ENCODE results near the gene ADAM19. TPM values are rescaled to one million over a fixed set of nuclear protein-coding genes. Genes with fewer than 3 reads are reported as not detected.

The ADAM19 gene
- polyA plus RNA-seq, 1 of the 3 experiments (the other 2 are of a cell fraction): 46.9 TPM

GRCh38 chr5:157518963-157519362 is 56.6 kb downstream of the ADAM19 start:
- H3K36me3 ChIP-seq (replicated peaks in 1 of 2; ENCODE audit: control insufficient read depth in 1 of 2, insufficient read depth in 2 of 2, low read length in 1 of 2): peaks cover 8 to 52% of the 10 kb centered on the region in 2 experiments
- TF ChIP-seq MXI1 (IDR thresholded peaks at IDR 0.05; ENCODE audit: low read depth, low read length): no peak
- no peak for TF ChIP-seq ELF1 (IDR thresholded peaks at IDR 0.05)
- no peak for TF ChIP-seq ZBTB33 (IDR thresholded peaks at IDR 0.05; ENCODE audit: borderline replicate concordance, low read depth)
- POLR2A ChIA-PET: no interaction called here
- H3K4me1 ChIP-seq (ENCODE audit: control insufficient read depth in 1 of 2, insufficient read depth in 2 of 2, low read depth in 1 of 2, low read length in 1 of 2): peaks cover 19 to 29% of the 10 kb centered on the region in 2 experiments
- no peak for DNase-seq
- no peaks in the 10 kb centered on the region for H3K9me2 ChIP-seq
- no peaks in the 10 kb centered on the region for H3K9me3 ChIP-seq
- peak overlapping the region in 1 of 2 experiments; percentile 98; a peak in 2 of 4 replicates for H3K27ac ChIP-seq (ENCODE audit: low read depth in 2 of 2, low read length in 1 of 2)
- no peaks in the 10 kb centered on the region for H3K27me3 ChIP-seq (ENCODE audit: insufficient read depth)
- CTCF ChIA-PET: no interaction called here
- no peaks in the 10 kb centered on the region; the same call in 1 of the 2 replicates for H4K20me1 ChIP-seq (ENCODE audit: insufficient read depth)
- H3K4me3 ChIP-seq (ENCODE audit: low read depth in 2 of 2, low read length in 1 of 2): no peak overlapping the region
- H3F3A ChIP-seq (replicated peaks; ENCODE audit: insufficient read depth): peaks cover 56% of the 10 kb centered on the region
- no peak overlapping the region for H3K9ac ChIP-seq
- peaks cover 70% of the 10 kb centered on the region for H3K79me2 ChIP-seq (ENCODE audit: insufficient read depth)
- no peak overlapping the region for H3K4me2 ChIP-seq
- WGBS (ENCODE audit: low lambda C conversion rate): 95% methylated on average over 6 of the region's 6 CpGs
- H2AFZ ChIP-seq (ENCODE audit: low read depth): no peak overlapping the region

DNA sequence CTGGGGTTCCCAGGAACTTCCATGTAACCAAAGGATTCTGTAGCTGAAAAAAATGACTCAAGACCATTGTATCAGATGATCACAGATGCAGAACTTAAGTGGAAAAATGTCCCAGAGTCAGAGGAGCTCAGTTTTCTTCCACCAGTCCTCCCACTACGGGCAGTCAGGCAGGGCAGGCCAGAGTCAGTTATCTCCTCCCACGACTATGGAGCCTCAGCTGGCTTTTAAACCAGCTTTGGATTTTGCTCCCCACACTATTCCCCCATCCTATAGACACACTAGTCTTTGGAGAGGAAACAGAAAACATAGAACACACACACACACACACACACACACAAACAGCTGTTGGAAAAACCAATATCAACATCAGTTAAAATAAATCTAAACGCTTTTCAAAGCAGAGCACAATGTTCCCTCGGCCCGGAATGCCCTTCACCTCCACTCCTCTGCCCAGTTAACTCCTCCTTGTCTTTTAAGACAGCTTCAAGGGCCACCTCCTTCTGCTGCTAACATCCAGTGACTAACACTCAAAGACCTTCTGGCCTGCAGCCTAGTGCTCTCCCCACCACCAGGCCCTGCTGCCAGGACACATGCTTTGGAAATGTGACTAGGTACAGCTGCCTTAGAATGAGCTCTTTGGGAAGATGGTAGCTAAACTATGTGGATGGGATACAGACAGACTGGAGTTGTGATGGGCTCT is 58.8 kb downstream of the ADAM19 start:
- 23% methylated on average over 5 of the region's 5 CpGs for WGBS (ENCODE audit: low lambda C conversion rate)
- Histone ChIP-seq H4K20me1 (ENCODE audit: insufficient read depth) (peaks cover 7% of the 10 kb centered on the region; the same call in 1 of the 2 replicates), H3K36me3 (replicated peaks in 1 of 2; ENCODE audit: control insufficient read depth in 1 of 2, insufficient read depth in 2 of 2, low read length in 1 of 2) (peaks cover 12 to 48% of the 10 kb centered on the region in 2 experiments), H3K27me3 (ENCODE audit: insufficient read depth) (no peaks in the 10 kb centered on the region), H3F3A (replicated peaks; ENCODE audit: insufficient read depth) (peaks cover 72% of the 10 kb centered on the region), H3K9me3 (no peaks in the 10 kb centered on the region), H3K9ac (peak overlapping the region; percentile 72), H2AFZ (ENCODE audit: low read depth) (no peak overlapping the region), H3K79me2 (ENCODE audit: insufficient read depth) (peaks cover 59% of the 10 kb centered on the region), H3K27ac (ENCODE audit: low read depth in 2 of 2, low read length in 1 of 2) (peak overlapping the region; percentile 76 to 98), H3K4me3 (ENCODE audit: low read depth in 2 of 2, low read length in 1 of 2) (no peak overlapping the region), H3K9me2 (no peaks in the 10 kb centered on the region), H3K4me1 (ENCODE audit: control insufficient read depth in 1 of 2, insufficient read depth in 2 of 2, low read depth in 1 of 2, low read length in 1 of 2) (peaks cover 18 to 38% of the 10 kb centered on the region in 2 experiments), H3K4me2 (peak overlapping the region; percentile 74)
- CTCF ChIA-PET: no interaction called here
- POLR2A ChIA-PET: no interaction called here
- DNase-seq: no peak
- TF ChIP-seq MEF2A (IDR thresholded peaks at IDR 0.05; ENCODE audit: borderline replicate concordance, low read depth) (no peak), RXRA (IDR thresholded peaks at IDR 0.05; ENCODE audit: borderline replicate concordance, low read depth) (no peak; the same call in 1 of the 2 replicates), TEAD4 (IDR thresholded peaks at IDR 0.05; ENCODE audit: borderline replicate concordance, insufficient read depth) (peak; percentile 43; the same call in 1 of the 2 replicates), TAF1 (IDR thresholded peaks at IDR 0.05; ENCODE audit: borderline replicate concordance, low read depth, low read length) (no peak), SIN3A (IDR thresholded peaks at IDR 0.05; ENCODE audit: borderline replicate concordance, low read depth, low read length) (peak; percentile 38; the same call in 1 of the 2 replicates), POLR2AphosphoS5 (IDR thresholded peaks at IDR 0.05; ENCODE audit: low read depth, low read length) (peak; percentile 59; the same call in 1 of the 2 replicates), FOSL2 (IDR thresholded peaks at IDR 0.05; ENCODE audit: borderline replicate concordance, low read depth) (peak; percentile 74; the same call in 1 of the 2 replicates), NFIC (IDR thresholded peaks at IDR 0.05; ENCODE audit: borderline replicate concordance) (peak; percentile 86), NRF1 (IDR thresholded peaks at IDR 0.05; ENCODE audit: low read depth, low read length) (no peak), TCF12 (IDR thresholded peaks at IDR 0.05) (peak; percentile 88), EP300 (IDR thresholded peaks at IDR 0.05; ENCODE audit: borderline replicate concordance in 1 of 2, low read depth in 1 of 2, low read length in 1 of 2) (peak in 1 of 2 experiments; percentile 50; a peak in 1 of 4 replicates), ZBTB33 (IDR thresholded peaks at IDR 0.05; ENCODE audit: borderline replicate concordance, low read depth) (no peak), ELF1 (IDR thresholded peaks at IDR 0.05) (no peak), CHD2 (IDR thresholded peaks at IDR 0.05; ENCODE audit: low read length, partially characterized antibody) (no peak), MAX (IDR thresholded peaks at IDR 0.05; ENCODE audit: low read depth) (peak; percentile 93)
- TF ChIP-seq, protein P1, sequence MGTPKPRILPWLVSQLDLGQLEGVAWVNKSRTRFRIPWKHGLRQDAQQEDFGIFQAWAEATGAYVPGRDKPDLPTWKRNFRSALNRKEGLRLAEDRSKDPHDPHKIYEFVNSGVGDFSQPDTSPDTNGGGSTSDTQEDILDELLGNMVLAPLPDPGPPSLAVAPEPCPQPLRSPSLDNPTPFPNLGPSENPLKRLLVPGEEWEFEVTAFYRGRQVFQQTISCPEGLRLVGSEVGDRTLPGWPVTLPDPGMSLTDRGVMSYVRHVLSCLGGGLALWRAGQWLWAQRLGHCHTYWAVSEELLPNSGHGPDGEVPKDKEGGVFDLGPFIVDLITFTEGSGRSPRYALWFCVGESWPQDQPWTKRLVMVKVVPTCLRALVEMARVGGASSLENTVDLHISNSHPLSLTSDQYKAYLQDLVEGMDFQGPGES (IDR thresholded peaks at IDR 0.05; ENCODE audit: low read depth, low read length): no peak
- TF ChIP-seq, protein P2, sequence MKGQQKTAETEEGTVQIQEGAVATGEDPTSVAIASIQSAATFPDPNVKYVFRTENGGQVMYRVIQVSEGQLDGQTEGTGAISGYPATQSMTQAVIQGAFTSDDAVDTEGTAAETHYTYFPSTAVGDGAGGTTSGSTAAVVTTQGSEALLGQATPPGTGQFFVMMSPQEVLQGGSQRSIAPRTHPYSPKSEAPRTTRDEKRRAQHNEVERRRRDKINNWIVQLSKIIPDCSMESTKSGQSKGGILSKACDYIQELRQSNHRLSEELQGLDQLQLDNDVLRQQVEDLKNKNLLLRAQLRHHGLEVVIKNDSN (IDR thresholded peaks at IDR 0.05; ENCODE audit: borderline replicate concordance, low read depth): no peak
- TF ChIP-seq, protein P3, sequence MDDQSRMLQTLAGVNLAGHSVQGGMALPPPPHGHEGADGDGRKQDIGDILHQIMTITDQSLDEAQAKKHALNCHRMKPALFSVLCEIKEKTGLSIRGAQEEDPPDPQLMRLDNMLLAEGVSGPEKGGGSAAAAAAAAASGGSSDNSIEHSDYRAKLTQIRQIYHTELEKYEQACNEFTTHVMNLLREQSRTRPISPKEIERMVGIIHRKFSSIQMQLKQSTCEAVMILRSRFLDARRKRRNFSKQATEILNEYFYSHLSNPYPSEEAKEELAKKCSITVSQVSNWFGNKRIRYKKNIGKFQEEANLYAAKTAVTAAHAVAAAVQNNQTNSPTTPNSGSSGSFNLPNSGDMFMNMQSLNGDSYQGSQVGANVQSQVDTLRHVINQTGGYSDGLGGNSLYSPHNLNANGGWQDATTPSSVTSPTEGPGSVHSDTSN (IDR thresholded peaks at IDR 0.05): peak; percentile 41; the same call in 1 of the 2 replicates

Measured in SK-N-SH (cell line).